OCI-LY1 (cell line): ENCODE data around the gene LMLN.

Experiments
- H2AFZ ChIP-seq: fragments of 200-600 bp; sonication (generic), shearing (Covaris generic); 2 replicates; pipeline ENCODE4 v1.6.0; 2014; ENCODE audit warnings: antibody characterized with exemption, mild to moderate bottlenecking, low read length
- H3F3A ChIP-seq: fragments of 200-600 bp; sonication (generic), shearing (Covaris generic); 2 replicates; pipeline ENCODE4 v1.6.0; 2014; ENCODE audit warnings: mild to moderate bottlenecking, antibody characterized with exemption, low read length, moderate library complexity; ENCODE audit not compliant: insufficient read depth
- H3K27ac ChIP-seq: fragments of 200-600 bp; sonication (generic); 2 replicates; pipeline ENCODE4 v1.5.1; 2014; ENCODE audit warnings: low read length, mixed run types, mild to moderate bottlenecking, low read depth; ENCODE audit not compliant: poor library complexity, severe bottlenecking
- H3K27me3 ChIP-seq: fragments of 200-600 bp; sonication (generic); 2 replicates; pipeline ENCODE4 v1.6.0; 2014; ENCODE audit warnings: antibody characterized with exemption, mild to moderate bottlenecking, low read length, moderate library complexity; ENCODE audit not compliant: insufficient read depth
- H3K36me3 ChIP-seq: fragments of 200-600 bp; sonication (generic); 2 replicates; pipeline ENCODE4 v1.6.1; 2014; ENCODE audit warnings: mild to moderate bottlenecking, antibody characterized with exemption, low read length, moderate library complexity, mixed read lengths; ENCODE audit not compliant: insufficient read depth
- H3K4me1 ChIP-seq: fragments of 200-600 bp; sonication (generic); 2 replicates; pipeline ENCODE4 v1.5.1; 2014; ENCODE audit warnings: mild to moderate bottlenecking, low read length, moderate library complexity; ENCODE audit not compliant: insufficient read depth, severe bottlenecking
- H3K4me2 ChIP-seq: fragments of 200-600 bp; sonication (generic), shearing (Covaris generic); 2 replicates; pipeline ENCODE4 v1.6.1; 2014; ENCODE audit warnings: low read length
- H3K4me3 ChIP-seq: fragments of 200-600 bp; sonication (generic); 2 replicates; pipeline ENCODE4 v1.5.1; 2014; ENCODE audit warnings: low read length, low read depth, mild to moderate bottlenecking, mixed read lengths; ENCODE audit not compliant: poor library complexity, severe bottlenecking
- H3K79me2 ChIP-seq: fragments of 200-600 bp; shearing (Covaris generic); 2 replicates; pipeline ENCODE4 v1.6.1; 2016; ENCODE audit warnings: mixed run types, low read length, mixed read lengths; ENCODE audit not compliant: insufficient read depth
- H3K9ac ChIP-seq: fragments of 200-600 bp; sonication (generic), shearing (Covaris generic); 2 replicates; pipeline ENCODE4 v1.6.1; 2014; ENCODE audit warnings: mild to moderate bottlenecking, low read length, mixed read lengths
- H3K9me2 ChIP-seq: fragments of 200-600 bp; sonication (generic), shearing (Covaris generic); 2 replicates; pipeline ENCODE4 v1.6.1; 2014; ENCODE audit warnings: low read depth, mild to moderate bottlenecking, low read length, mixed read lengths
- H3K9me3 ChIP-seq: fragments of 200-600 bp; shearing (Covaris generic); 2 replicates; pipeline ENCODE4 v1.6.1; 2014; ENCODE audit warnings: low read length, mixed read lengths
- H4K20me1 ChIP-seq: fragments of 200-600 bp; sonication (generic), shearing (Covaris generic); 2 replicates; pipeline ENCODE4 v1.6.0; 2016; ENCODE audit warnings: mild to moderate bottlenecking, low read length; ENCODE audit not compliant: insufficient read depth
- CTCF ChIP-seq: fragments of 200-600 bp; sonication (generic), shearing (Covaris generic); IDR thresholded peaks from 2 replicates; pipeline ENCODE4 v1.5.1; 2017; ENCODE audit warnings: mild to moderate bottlenecking, antibody characterized with exemption, low read length, moderate library complexity, mixed read lengths
- EZH2 ChIP-seq: fragments of 200-600 bp; sonication (generic), shearing (Covaris generic); IDR thresholded peaks from 2 replicates; pipeline ENCODE4 v1.8.0; 2017; ENCODE audit warnings: borderline replicate concordance, mixed run types, mild to moderate bottlenecking, antibody characterized with exemption, low read length, moderate library complexity, mixed read lengths

Gene LMLN

DNA sequence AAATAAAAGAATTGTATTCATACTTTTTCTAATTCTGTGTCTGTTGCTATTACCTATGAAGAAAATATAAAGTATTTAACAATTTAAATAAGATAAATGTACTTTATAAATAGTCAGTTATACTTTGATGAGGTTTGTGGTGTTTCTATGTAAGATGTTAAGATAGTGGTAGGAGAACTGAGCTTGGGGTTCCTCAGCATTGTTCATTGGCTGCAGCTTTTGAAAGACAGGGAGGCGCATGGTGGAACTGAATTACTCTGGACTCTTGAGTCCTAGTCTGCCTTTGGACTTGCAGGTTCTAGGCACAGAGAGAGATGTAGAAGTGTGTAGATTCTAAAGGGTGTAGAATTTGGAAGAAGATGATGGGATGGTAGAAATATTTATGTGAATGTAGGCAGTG lies 23.1 kb downstream of the LMLN start:
- Histone ChIP-seq H3K9me2 (no peaks in the 10 kb centered on the region), H3K4me2 (no peak overlapping the region), H3K79me2 (no peaks in the 10 kb centered on the region), H3K9ac (no peak overlapping the region), H3K27me3 (no peaks in the 10 kb centered on the region), H3K27ac (no peak overlapping the region), H3K4me1 (no peaks in the 10 kb centered on the region), H3F3A (no peaks in the 10 kb centered on the region), H3K9me3 (no peaks in the 10 kb centered on the region), H4K20me1 (no peaks in the 10 kb centered on the region; the same call in 1 of the 2 replicates), H3K4me3 (no peak overlapping the region), H2AFZ (no peak overlapping the region), H3K36me3 (no peaks in the 10 kb centered on the region; the same call in 1 of the 2 replicates)
- no peak for TF ChIP-seq EZH2
- TF ChIP-seq CTCF: no peak

DNA sequence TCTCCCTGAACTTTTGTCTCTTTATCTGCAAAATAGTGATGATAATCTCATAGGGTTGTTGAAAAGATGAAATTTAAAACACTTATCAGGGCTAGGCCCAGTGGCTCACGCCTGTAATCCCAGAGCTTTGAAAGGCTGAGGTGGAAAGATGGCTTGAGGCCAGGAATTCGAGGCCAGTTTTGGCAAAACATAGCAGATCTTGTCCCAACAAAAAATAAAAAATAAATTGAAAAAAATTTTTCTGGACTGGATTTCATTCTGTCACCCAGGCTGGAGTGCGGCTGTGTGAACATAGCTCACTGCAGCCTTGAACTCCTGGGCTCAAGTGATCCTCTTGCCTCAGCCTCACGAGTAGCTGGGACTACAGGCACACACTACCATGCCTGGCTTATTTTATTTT lies 29.6 kb downstream of the LMLN start:
- no peaks in the 10 kb centered on the region for H3K9me3 ChIP-seq
- no peak overlapping the region for H3K9ac ChIP-seq
- H3K4me1 ChIP-seq: no peaks in the 10 kb centered on the region
- no peak overlapping the region for H3K27ac ChIP-seq
- H3F3A ChIP-seq: no peaks in the 10 kb centered on the region
- H3K4me3 ChIP-seq: no peak overlapping the region
- H3K36me3 ChIP-seq: no peaks in the 10 kb centered on the region
- H3K4me2 ChIP-seq: no peak overlapping the region
- H3K27me3 ChIP-seq: no peaks in the 10 kb centered on the region
- no peaks in the 10 kb centered on the region for H3K9me2 ChIP-seq
- no peaks in the 10 kb centered on the region for H4K20me1 ChIP-seq
- H3K79me2 ChIP-seq: no peaks in the 10 kb centered on the region
- TF ChIP-seq EZH2 (no peak), CTCF (no peak)
- no peak overlapping the region for H2AFZ ChIP-seq

GRCh38 chr3:197994736-197995135 lies 34.7 kb downstream of the LMLN start:
- H3K9me2 ChIP-seq: no peaks in the 10 kb centered on the region
- H3K27ac ChIP-seq: no peak overlapping the region
- TF ChIP-seq EZH2 (no peak), CTCF (no peak)
- H3K36me3 ChIP-seq: no peaks in the 10 kb centered on the region
- H3F3A ChIP-seq: no peaks in the 10 kb centered on the region
- H3K4me3 ChIP-seq: no peak overlapping the region
- no peaks in the 10 kb centered on the region for H3K4me1 ChIP-seq
- H3K79me2 ChIP-seq: no peaks in the 10 kb centered on the region
- no peaks in the 10 kb centered on the region for H3K27me3 ChIP-seq
- H4K20me1 ChIP-seq: no peaks in the 10 kb centered on the region
- no peak overlapping the region for H3K9ac ChIP-seq
- H3K9me3 ChIP-seq: no peaks in the 10 kb centered on the region
- no peak overlapping the region for H2AFZ ChIP-seq
- H3K4me2 ChIP-seq: no peak overlapping the region
